ENCODE results near the gene TRA2B.

TRA2B gene

DNA sequence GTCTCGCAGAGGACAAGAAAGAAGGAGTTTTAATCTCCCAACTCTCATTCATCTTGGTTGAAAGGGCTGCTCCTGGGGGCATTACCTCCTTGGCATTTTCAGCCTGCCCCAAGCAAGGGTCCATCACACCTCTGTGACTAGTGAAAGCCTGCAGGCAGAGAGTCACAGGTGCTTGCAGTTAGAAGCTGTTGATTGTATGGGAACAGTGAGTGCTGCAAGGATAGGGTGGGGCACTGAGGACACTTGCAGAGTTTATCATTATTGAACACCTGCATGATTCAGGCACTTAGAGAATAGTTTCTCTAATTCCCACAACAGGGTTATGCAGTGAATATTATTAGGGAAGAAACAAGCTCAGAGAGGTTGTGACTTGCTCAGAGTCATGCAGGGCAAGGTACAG is 71.3 kb downstream of the TRA2B start:
- DNase-seq: no peak

All from inflammatory macrophage treated with lipopolysaccharide for 1 hour (primary cell).